GM19099 (cell line): ENCODE results near the gene FBXW9.

Source experiments
- POLR2A ChIP-seq: IDR thresholded peaks from 3 replicates; pipeline ENCODE4 v1.6.1; 2011; ENCODE audit warnings: low read depth; ENCODE audit not compliant: insufficient read length; ENCODE audit errors: extremely low read depth

FBXW9 gene

GRCh38 chr19:12721656-12722565 is 25.5 kb upstream of the FBXW9 start:
- TF ChIP-seq POLR2A: no peak

- TF ChIP-seq POLR2A: no peak
Observed at GRCh38 chr19:12720851-12721655, 24.6 kb upstream of the FBXW9 start.

GRCh38 chr19:12720296-12720695 is 23.9 kb upstream of the FBXW9 start:
- no peak for TF ChIP-seq POLR2A

GRCh38 chr19:12715929-12716328 is 19.5 kb upstream of the FBXW9 start:
- no peak for TF ChIP-seq POLR2A

- no peak for TF ChIP-seq POLR2A
Observed at GRCh38 chr19:12715102-12715501, 18.7 kb upstream of the FBXW9 start.

GRCh38 chr19:12711187-12711586 is 14.8 kb upstream of the FBXW9 start:
- TF ChIP-seq POLR2A: no peak

GRCh38 chr19:12708641-12709040 is 12.2 kb upstream of the FBXW9 start:
- no peak for TF ChIP-seq POLR2A

- no peak for TF ChIP-seq POLR2A
Observed at GRCh38 chr19:12706332-12706718, 9.9 kb upstream of the FBXW9 start.

- no peak for TF ChIP-seq POLR2A
Observed at GRCh38 chr19:12705654-12706331, 9.4 kb upstream of the FBXW9 start.

GRCh38 chr19:12705169-12705568 is 8.7 kb upstream of the FBXW9 start:
- TF ChIP-seq POLR2A: no peak

- TF ChIP-seq POLR2A: no peak
Observed at GRCh38 chr19:12703046-12703445, 6.6 kb upstream of the FBXW9 start.

GRCh38 chr19:12701596-12702282 is 5.3 kb upstream of the FBXW9 start:
- no peak for TF ChIP-seq POLR2A

- TF ChIP-seq POLR2A: no peak
Observed at GRCh38 chr19:12698138-12698537, 1.7 kb upstream of the FBXW9 start.

- no peak for TF ChIP-seq POLR2A
Observed at GRCh38 chr19:12695997-12696365, 450 bp downstream of the FBXW9 start.

GRCh38 chr19:12695514-12695913 is 917 bp downstream of the FBXW9 start:
- TF ChIP-seq POLR2A: no peak
